ENCODE measurements around the gene ADAMTS18.

ADAMTS18 gene

GRCh38 chr16:77434022-77434529, 758 bp downstream of the ADAMTS18 start:
- no peak for DNase-seq (ENCODE audit: low spot score)

GRCh38 chr16:77433146-77433545, 1.7 kb downstream of the ADAMTS18 start:
- DNase-seq (ENCODE audit: low spot score), result no peak

GRCh38 chr16:77432264-77432663, 2.6 kb downstream of the ADAMTS18 start:
- no peak for DNase-seq (ENCODE audit: low spot score)

DNA sequence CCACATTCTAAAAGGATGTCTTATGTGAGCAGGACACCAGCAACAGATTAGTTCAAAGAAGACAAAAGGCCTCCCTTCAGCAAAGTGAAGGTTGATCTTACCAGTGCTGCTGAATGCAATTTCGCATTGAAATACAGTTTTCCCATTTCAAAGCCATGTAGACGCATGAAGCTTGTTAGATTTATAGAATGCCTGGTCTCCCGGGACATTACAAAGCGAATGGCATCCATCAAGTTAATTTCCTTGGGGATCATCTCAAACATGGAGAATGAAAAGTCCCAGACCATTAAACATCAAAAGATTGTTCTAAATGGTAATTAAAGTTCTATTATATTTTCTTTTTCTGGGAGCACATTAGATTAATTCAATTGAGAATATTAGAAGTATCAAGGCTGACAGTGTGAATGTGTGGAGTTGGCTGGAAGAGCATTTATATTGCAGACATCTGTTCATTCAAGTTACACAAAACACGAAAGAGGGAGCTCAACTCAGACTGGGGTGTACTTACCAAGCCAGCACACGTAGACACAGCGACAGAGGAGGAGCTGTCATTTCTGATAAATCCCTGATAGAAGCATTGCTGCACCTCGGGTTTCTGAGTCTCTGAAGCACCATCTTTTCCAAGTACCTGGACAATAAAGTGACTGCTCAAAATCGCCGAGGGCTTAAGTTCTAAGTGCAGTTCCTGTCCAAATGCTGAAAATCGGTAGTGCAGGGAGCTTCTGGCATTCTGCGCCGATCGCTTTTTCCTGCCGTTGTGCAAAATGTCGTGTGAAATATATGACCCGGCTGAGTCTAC, 3.8 kb downstream of the ADAMTS18 start:
- DNase-seq (ENCODE audit: low spot score), result no peak

DNA sequence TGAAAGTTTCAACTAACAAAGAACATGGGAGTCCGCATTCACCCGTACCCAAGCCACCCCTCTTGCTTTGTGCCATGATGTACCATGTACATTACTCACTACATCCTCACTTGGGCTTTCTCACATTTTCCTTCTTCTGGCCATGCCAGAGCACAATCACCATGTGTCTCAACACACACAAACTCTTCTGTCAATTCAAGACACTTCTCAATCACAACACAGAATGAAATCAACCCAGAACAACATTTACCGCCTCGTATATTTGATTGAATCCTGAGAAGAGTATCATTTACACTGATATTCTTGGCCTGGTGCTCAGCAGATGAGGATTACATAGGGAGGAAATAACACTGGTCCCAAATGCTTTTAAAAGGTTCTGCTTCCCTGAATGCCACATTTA, 4.5 kb downstream of the ADAMTS18 start:
- no peak for DNase-seq (ENCODE audit: low spot score)

DNA sequence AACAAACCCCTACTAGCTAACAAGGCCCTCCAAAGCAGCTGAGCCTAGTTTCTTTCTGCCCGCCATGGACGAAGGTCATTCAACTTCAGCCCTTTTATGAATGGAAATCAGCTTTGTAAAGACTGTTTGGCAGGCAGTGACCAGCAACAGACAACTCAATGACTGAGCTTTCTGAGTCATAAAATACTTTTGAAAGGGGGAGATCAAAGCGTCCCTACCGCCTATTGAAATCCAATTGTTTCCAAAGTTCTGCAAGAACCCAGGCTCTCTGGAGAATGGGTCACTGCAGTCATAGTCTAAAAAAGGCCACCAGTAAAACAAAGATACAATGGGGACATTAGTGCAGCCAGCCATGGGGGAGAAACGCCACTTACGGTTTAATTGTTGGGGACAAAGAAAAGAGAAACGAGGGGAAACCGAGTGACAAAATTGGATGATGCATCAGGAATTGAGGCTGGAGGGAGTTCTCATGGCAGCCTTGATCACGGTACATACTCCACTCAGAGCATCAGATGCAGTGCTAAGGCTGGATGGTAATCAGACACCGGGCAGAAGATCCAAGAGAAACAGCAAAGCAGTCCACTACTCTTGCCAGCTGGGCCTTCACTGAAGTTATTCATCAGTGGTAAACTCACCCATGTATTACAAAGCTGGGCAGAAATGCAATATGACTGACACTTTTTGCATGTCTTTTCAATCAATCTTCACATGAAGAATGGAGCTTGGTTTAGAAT, 9.8 kb downstream of the ADAMTS18 start:
- no peak for DNase-seq (ENCODE audit: low spot score)

- DNase-seq (ENCODE audit: low spot score), result no peak
Observed at GRCh38 chr16:77422196-77422784, 12.5 kb downstream of the ADAMTS18 start.

DNA sequence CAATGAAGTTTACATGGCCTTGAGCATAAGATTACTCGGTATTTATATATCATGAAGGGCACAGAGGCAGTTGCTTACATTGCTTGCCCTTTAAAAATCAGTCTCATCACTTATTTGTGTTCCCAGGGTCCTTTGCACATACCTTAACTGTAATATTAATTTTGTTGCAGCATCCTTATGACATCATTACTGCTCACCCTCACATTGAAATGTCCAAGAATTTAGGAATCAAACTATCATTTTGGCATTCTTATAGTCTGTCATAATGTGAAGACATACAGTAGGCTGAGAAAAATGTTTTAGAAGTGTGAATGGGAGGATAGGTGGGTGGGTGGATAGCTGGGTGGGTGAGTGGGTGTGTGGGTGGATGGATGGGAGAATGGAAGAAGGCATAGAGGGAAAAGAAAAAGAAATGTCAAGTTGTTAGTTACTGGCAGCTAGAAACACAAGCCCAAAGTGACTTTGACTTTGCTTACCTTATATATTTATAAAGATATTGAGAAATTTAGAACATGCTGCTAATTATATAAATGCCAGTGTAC, 17.8 kb downstream of the ADAMTS18 start:
- DNase-seq (ENCODE audit: low spot score), result no peak

DNA sequence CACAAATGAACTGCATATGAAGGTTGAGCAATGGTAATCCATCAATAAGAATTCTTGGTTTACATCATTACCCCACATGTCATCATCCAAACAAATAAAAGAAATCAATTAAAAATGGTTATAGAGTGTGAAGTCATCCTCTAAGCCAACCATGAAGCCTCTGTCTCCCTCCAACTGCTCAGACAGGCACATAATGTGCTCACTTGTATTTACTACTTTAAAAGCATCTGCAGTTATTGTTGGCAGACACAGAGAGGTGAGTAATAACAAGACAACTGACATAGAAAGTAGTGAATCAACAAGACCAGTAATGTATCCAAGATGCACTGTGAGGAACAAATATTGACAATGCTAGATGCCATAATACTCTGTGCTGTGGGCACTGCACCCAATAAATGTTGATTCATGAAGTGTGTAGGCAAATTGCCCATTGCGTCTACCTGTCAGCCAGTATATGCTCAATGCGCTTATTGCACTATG, 20.0 kb downstream of the ADAMTS18 start:
- no peak for DNase-seq (ENCODE audit: low spot score)

GRCh38 chr16:77410449-77410848, 24.4 kb downstream of the ADAMTS18 start:
- DNase-seq (ENCODE audit: low spot score), result no peak

DNA sequence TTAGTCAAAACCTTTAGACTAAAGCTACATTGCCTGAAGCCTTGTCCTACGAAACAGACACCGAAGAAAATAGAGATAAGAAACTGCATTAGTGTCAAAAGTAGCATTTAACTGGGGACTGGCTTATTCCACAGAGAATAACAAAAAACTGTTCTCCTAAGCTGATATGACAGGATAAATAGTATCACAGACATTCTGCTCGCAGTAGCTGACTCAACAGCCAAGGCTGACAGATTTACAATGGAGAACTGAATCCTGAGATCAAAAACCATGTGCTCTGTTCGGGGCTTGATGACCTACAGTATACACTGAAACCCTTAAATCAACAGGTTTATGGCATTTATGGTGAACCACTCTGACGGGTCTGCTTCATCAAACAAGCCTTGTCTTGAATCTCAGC, 25.5 kb downstream of the ADAMTS18 start:
- DNase-seq (ENCODE audit: low spot score), result no peak

GRCh38 chr16:77408607-77409006, 26.2 kb downstream of the ADAMTS18 start:
- no peak for DNase-seq (ENCODE audit: low spot score)

GRCh38 chr16:77406680-77407079, 28.2 kb downstream of the ADAMTS18 start:
- no peak for DNase-seq (ENCODE audit: low spot score)

DNA sequence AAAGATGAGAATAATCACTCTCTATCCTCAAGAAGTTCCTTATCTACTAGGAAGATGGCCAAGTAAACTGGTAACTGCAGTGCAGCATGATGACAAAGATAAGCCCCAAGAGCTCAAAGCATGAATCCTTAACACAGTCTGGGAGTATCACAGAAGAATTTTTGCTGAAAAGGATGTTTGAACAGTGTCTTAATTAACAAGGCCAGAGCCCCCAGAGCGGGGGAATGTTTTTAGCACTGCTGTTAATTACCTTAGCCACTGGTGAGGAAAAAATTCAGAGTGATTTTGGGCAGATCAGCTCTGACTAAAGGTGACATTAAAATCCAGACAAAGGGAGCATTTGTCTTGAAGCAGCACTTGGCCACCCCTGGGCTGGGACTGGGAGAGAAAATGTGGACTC, 30.1 kb downstream of the ADAMTS18 start:
- DNase-seq (ENCODE audit: low spot score), result no peak

- no peak for DNase-seq (ENCODE audit: low spot score)
Observed at GRCh38 chr16:77403732-77404131, 31.1 kb downstream of the ADAMTS18 start.

- DNase-seq (ENCODE audit: low spot score), result no peak
Observed at GRCh38 chr16:77402672-77403071, 32.2 kb downstream of the ADAMTS18 start.

GRCh38 chr16:77402118-77402517, 32.7 kb downstream of the ADAMTS18 start:
- DNase-seq (ENCODE audit: low spot score), result no peak

GRCh38 chr16:77399546-77399945, 35.3 kb downstream of the ADAMTS18 start:
- DNase-seq (ENCODE audit: low spot score), result no peak

- DNase-seq (ENCODE audit: low spot score), result no peak
Observed at GRCh38 chr16:77399066-77399465, 35.8 kb downstream of the ADAMTS18 start.

- DNase-seq (ENCODE audit: low spot score), result no peak
Observed at GRCh38 chr16:77398495-77398894, 36.3 kb downstream of the ADAMTS18 start.

GRCh38 chr16:77396461-77396860, 38.4 kb downstream of the ADAMTS18 start:
- DNase-seq (ENCODE audit: low spot score), result no peak

GRCh38 chr16:77394699-77395098, 40.1 kb downstream of the ADAMTS18 start:
- no peak for DNase-seq (ENCODE audit: low spot score)
